K562 (cell line): ENCODE measurements around the gene NALCN. TPM values are rescaled to one million over a fixed set of nuclear protein-coding genes. Genes with fewer than 3 reads are reported as not detected.

ENCODE experiments used
- ETS1 ChIP-seq: conservative IDR thresholded peaks from 2 replicates; pipeline ENCODE4 v1.6.1; 2011; ENCODE audit warnings: low read depth, mild to moderate bottlenecking, low read length; ENCODE audit not compliant: control insufficient read depth
- MXD1 ChIP-seq: fragments of 250-450 bp; sonication (Bioruptor Pico); IDR thresholded peaks from 2 replicates; pipeline ENCODE4 v1.8.0; 2021; ENCODE audit warnings: borderline replicate concordance, mild to moderate bottlenecking, moderate library complexity; ENCODE audit not compliant: poor library complexity, severe bottlenecking
- TCF3 ChIP-seq: sonication (generic); formaldehyde crosslinking; IDR thresholded peaks from 2 replicates; pipeline ENCODE4 v1.4.0; 2020; ENCODE audit warnings: mild to moderate bottlenecking, missing genetic modification reagents
- polyA plus RNA-seq, 8 experiments: library from polyadenylated mRNA; depleted of rRNA in 4 of 8; stranded (reverse) in 5 of 8; unstranded in 3 of 8; fragments of >200 nt; fragmentation: Nextera tagmentation in 2 of 8; fragmentation: Illumina TruSeq in 1 of 8; extraction: Ambion mirVana in 2 of 8; extraction: Trizol in 1 of 8; gene quantifications; 2 replicates each; pipeline versions ENCODE4 v1.2.1 to v1.2.3, GENCODE V29; 2011 to 2014; ENCODE audit warnings: inconsistent platforms in 1 of 8, missing spikeins in 1 of 8
- total RNA-seq, 7 experiments: library from RNA; depleted of rRNA in 6 of 7; stranded (reverse); fragments of >200 nt in 6 of 7; fragmentation: Illumina TruSeq in 2 of 7; extraction: Trizol in 2 of 7; gene quantifications; 2 replicates each; pipeline versions ENCODE4 v1.2.1 to v1.2.3, GENCODE V29; 2011 to 2021; ENCODE audit warnings: low replicate concordance in 1 of 7
- TF ChIP-seq, protein P1 (sequence below): fragments of 450-650 bp; IDR thresholded peaks from 2 replicates; pipeline ENCODE4 v1.6.1; 2016; ENCODE audit warnings: mild to moderate bottlenecking, moderate library complexity

NALCN gene
- total and polyA plus RNA-seq, 9 of the 15 experiments (the other 6 are each of a cell fraction or from before 2014, with no cell fraction given), result not detected

- TF ChIP-seq ETS1 (no peak), MXD1 (CRISPR knock-in tag) (no peak), TCF3 (CRISPR knock-in tag) (no peak)
- TF ChIP-seq, protein P1, sequence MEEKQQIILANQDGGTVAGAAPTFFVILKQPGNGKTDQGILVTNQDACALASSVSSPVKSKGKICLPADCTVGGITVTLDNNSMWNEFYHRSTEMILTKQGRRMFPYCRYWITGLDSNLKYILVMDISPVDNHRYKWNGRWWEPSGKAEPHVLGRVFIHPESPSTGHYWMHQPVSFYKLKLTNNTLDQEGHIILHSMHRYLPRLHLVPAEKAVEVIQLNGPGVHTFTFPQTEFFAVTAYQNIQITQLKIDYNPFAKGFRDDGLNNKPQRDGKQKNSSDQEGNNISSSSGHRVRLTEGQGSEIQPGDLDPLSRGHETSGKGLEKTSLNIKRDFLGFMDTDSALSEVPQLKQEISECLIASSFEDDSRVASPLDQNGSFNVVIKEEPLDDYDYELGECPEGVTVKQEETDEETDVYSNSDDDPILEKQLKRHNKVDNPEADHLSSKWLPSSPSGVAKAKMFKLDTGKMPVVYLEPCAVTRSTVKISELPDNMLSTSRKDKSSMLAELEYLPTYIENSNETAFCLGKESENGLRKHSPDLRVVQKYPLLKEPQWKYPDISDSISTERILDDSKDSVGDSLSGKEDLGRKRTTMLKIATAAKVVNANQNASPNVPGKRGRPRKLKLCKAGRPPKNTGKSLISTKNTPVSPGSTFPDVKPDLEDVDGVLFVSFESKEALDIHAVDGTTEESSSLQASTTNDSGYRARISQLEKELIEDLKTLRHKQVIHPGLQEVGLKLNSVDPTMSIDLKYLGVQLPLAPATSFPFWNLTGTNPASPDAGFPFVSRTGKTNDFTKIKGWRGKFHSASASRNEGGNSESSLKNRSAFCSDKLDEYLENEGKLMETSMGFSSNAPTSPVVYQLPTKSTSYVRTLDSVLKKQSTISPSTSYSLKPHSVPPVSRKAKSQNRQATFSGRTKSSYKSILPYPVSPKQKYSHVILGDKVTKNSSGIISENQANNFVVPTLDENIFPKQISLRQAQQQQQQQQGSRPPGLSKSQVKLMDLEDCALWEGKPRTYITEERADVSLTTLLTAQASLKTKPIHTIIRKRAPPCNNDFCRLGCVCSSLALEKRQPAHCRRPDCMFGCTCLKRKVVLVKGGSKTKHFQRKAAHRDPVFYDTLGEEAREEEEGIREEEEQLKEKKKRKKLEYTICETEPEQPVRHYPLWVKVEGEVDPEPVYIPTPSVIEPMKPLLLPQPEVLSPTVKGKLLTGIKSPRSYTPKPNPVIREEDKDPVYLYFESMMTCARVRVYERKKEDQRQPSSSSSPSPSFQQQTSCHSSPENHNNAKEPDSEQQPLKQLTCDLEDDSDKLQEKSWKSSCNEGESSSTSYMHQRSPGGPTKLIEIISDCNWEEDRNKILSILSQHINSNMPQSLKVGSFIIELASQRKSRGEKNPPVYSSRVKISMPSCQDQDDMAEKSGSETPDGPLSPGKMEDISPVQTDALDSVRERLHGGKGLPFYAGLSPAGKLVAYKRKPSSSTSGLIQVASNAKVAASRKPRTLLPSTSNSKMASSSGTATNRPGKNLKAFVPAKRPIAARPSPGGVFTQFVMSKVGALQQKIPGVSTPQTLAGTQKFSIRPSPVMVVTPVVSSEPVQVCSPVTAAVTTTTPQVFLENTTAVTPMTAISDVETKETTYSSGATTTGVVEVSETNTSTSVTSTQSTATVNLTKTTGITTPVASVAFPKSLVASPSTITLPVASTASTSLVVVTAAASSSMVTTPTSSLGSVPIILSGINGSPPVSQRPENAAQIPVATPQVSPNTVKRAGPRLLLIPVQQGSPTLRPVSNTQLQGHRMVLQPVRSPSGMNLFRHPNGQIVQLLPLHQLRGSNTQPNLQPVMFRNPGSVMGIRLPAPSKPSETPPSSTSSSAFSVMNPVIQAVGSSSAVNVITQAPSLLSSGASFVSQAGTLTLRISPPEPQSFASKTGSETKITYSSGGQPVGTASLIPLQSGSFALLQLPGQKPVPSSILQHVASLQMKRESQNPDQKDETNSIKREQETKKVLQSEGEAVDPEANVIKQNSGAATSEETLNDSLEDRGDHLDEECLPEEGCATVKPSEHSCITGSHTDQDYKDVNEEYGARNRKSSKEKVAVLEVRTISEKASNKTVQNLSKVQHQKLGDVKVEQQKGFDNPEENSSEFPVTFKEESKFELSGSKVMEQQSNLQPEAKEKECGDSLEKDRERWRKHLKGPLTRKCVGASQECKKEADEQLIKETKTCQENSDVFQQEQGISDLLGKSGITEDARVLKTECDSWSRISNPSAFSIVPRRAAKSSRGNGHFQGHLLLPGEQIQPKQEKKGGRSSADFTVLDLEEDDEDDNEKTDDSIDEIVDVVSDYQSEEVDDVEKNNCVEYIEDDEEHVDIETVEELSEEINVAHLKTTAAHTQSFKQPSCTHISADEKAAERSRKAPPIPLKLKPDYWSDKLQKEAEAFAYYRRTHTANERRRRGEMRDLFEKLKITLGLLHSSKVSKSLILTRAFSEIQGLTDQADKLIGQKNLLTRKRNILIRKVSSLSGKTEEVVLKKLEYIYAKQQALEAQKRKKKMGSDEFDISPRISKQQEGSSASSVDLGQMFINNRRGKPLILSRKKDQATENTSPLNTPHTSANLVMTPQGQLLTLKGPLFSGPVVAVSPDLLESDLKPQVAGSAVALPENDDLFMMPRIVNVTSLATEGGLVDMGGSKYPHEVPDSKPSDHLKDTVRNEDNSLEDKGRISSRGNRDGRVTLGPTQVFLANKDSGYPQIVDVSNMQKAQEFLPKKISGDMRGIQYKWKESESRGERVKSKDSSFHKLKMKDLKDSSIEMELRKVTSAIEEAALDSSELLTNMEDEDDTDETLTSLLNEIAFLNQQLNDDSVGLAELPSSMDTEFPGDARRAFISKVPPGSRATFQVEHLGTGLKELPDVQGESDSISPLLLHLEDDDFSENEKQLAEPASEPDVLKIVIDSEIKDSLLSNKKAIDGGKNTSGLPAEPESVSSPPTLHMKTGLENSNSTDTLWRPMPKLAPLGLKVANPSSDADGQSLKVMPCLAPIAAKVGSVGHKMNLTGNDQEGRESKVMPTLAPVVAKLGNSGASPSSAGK, result no peak
These were observed 399.0 kb downstream of the NALCN start (continued) for GRCh38 chr13:101017123-101017872.
